Subcutaneous adipose tissue (tissue), 4 donors: Measurements from ENCODE around the gene KRT40. TPM values are rescaled to one million over a fixed set of nuclear protein-coding genes. Genes with fewer than 3 reads are reported as not detected.

Experiments
- small RNA-seq: library from RNA; depleted of rRNA; stranded (forward); fragments of <200 nt; gene quantifications from one replicate; pipeline ENCODE3, GENCODE V24; 2016
- total RNA-seq, 4 donors: library from RNA; depleted of rRNA; stranded (reverse); fragments of >200 nt; gene quantifications; one replicate each; pipeline ENCODE4 v1.1.0, GENCODE V29; 2016
- TF ChIP-seq, protein P1 (sequence below): fragments of 450-650 bp; IDR thresholded peaks from one replicate; pipeline ENCODE4 v1.5.1; 2016; ENCODE audit warnings: low read depth, mild to moderate bottlenecking, control low read depth, antibody characterized with exemption, moderate library complexity

KRT40 gene
- total RNA-seq, 4 donors from 2014 or later: not detected

GRCh38 chr17:40936437-40936971 is 47.6 kb downstream of the KRT40 start:
- TF ChIP-seq, protein P1, sequence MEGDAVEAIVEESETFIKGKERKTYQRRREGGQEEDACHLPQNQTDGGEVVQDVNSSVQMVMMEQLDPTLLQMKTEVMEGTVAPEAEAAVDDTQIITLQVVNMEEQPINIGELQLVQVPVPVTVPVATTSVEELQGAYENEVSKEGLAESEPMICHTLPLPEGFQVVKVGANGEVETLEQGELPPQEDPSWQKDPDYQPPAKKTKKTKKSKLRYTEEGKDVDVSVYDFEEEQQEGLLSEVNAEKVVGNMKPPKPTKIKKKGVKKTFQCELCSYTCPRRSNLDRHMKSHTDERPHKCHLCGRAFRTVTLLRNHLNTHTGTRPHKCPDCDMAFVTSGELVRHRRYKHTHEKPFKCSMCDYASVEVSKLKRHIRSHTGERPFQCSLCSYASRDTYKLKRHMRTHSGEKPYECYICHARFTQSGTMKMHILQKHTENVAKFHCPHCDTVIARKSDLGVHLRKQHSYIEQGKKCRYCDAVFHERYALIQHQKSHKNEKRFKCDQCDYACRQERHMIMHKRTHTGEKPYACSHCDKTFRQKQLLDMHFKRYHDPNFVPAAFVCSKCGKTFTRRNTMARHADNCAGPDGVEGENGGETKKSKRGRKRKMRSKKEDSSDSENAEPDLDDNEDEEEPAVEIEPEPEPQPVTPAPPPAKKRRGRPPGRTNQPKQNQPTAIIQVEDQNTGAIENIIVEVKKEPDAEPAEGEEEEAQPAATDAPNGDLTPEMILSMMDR: no peak

DNA sequence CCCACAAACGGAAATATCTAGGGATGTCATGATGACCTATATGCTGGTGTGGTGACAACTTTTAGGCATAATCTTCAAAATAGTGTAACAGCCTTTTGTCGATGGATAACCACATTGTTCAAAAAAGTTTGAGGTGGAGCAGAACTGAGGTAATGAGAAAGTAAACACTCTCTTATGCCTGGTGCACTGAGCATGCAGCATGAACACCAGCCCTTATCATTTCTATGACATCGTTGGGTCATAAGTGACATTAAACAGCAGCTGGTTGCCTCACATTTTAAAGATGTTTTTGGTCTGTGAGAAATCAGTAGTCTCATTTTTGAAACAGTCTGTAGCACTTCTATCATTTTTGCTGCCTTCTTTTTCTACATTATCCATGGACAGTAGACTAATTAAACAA is 48.5 kb downstream of the KRT40 start:
- TF ChIP-seq, protein P1: no peak

GRCh38 chr17:40932608-40933007 is 51.5 kb downstream of the KRT40 start:
- TF ChIP-seq, protein P1: no peak

- TF ChIP-seq, protein P1: no peak
Observed at GRCh38 chr17:40931311-40931710, 52.8 kb downstream of the KRT40 start.

Small RNA genes lying within 50 kb of the gene (small RNA-seq; reads per million reads assigned to genes)
- not detected for gene KRTAP3-4P

Other genes with a start within 250 kb of the KRT40 start
- gene KRT25, start 229.0 kb downstream of the KRT40 start, total RNA-seq: not detected
- gene KRT26, start 212.1 kb downstream of the KRT40 start, total RNA-seq: not detected
- not detected for gene KRT27, start 201.8 kb downstream of the KRT40 start, total RNA-seq
- not detected for gene KRT28, start 184.4 kb downstream of the KRT40 start, total RNA-seq
- 10 to 100 TPM in 1 of 4 donors, 1 to 10 TPM in 3; 4.8 to 14.0 (median 7.4) TPM for gene KRT10, start 161.7 kb downstream of the KRT40 start, total RNA-seq
- gene KRT12, start 117.1 kb downstream of the KRT40 start, total RNA-seq: 1 to 10 TPM in 1 of 4 donors, not detected in 3; 1.2 TPM
- gene KRT20, start 99.1 kb downstream of the KRT40 start, total RNA-seq: not detected
- not detected for gene KRT23, start 46.7 kb downstream of the KRT40 start, total RNA-seq
- not detected for gene KRT39, start 17.4 kb downstream of the KRT40 start, total RNA-seq
- not detected for gene KRTAP3-3, start 9.8 kb upstream of the KRT40 start, total RNA-seq
- not detected for gene KRTAP3-2, start 15.6 kb upstream of the KRT40 start, total RNA-seq
- gene KRTAP3-1, start 24.8 kb upstream of the KRT40 start, total RNA-seq: not detected
- not detected for gene KRTAP1-5, start 42.9 kb upstream of the KRT40 start, total RNA-seq
- not detected for gene KRTAP1-4, start 45.9 kb upstream of the KRT40 start, total RNA-seq
- gene KRTAP1-3, start 50.5 kb upstream of the KRT40 start, total RNA-seq: not detected
- not detected for gene KRTAP1-1, start 57.1 kb upstream of the KRT40 start, total RNA-seq
- gene KRTAP2-1, start 63.0 kb upstream of the KRT40 start, total RNA-seq: not detected
- not detected for gene KRTAP2-2, start 70.9 kb upstream of the KRT40 start, total RNA-seq
- gene KRTAP2-3, start 75.8 kb upstream of the KRT40 start, total RNA-seq: not detected
- gene KRTAP2-4, start 81.6 kb upstream of the KRT40 start, total RNA-seq: not detected
- gene KRTAP4-7, start 99.8 kb upstream of the KRT40 start, total RNA-seq: not detected
- not detected for gene KRTAP4-8, start 113.8 kb upstream of the KRT40 start, total RNA-seq
- not detected for gene KRTAP4-16, start 117.9 kb upstream of the KRT40 start, total RNA-seq
- not detected for gene KRTAP4-9, start 121.1 kb upstream of the KRT40 start, total RNA-seq
- gene KRTAP4-11, start 134.0 kb upstream of the KRT40 start, total RNA-seq: not detected
- gene KRTAP4-12, start 139.9 kb upstream of the KRT40 start, total RNA-seq: not detected
- not detected for gene KRTAP4-6, start 156.2 kb upstream of the KRT40 start, total RNA-seq
- not detected for gene KRTAP4-5, start 165.5 kb upstream of the KRT40 start, total RNA-seq
- gene KRTAP4-4, start 176.4 kb upstream of the KRT40 start, total RNA-seq: not detected
- not detected for gene KRTAP4-3, start 183.9 kb upstream of the KRT40 start, total RNA-seq
- gene KRTAP4-2, start 193.9 kb upstream of the KRT40 start, total RNA-seq: not detected
- gene KRTAP4-1, start 200.6 kb upstream of the KRT40 start, total RNA-seq: not detected
- gene KRTAP9-1, start 205.6 kb upstream of the KRT40 start, total RNA-seq: not detected
- gene KRTAP9-2, start 242.3 kb upstream of the KRT40 start, total RNA-seq: not detected
- gene KRTAP9-3, start 248.1 kb upstream of the KRT40 start, total RNA-seq: not detected